Neutrophil (primary cell): Measurements from ENCODE around the gene ING1.
"Not testable (repeated sequence)": the region's sequence is repeated elsewhere in the genome, so short reads cannot be mapped to it uniquely, and the experiment has no call there.

Source experiments
- H3K27ac ChIP-seq: fragments of 200-600 bp; sonication (generic); 2 replicates; pipeline ENCODE4 v1.5.1; 2016; ENCODE audit warnings: mild to moderate bottlenecking, moderate library complexity
- H3K27me3 ChIP-seq: fragments of 200-600 bp; sonication (generic); 2 replicates; pipeline ENCODE4 v1.6.0; 2016; ENCODE audit warnings: mild to moderate bottlenecking
- H3K36me3 ChIP-seq: fragments of 200-600 bp; sonication (generic); 2 replicates; pipeline ENCODE4 v1.5.1; 2017
- H3K4me1 ChIP-seq, 2 experiments: fragments of 200-600 bp in 1 of 2; sonication (generic) in 1 of 2; 1 replicate in 1 of 2; 2 replicates in 1 of 2; pipeline versions ENCODE4 v1.5.1 to v1.6.1; 2013 to 2016; ENCODE audit warnings: low read depth in 1 of 2, low read length in 1 of 2, mild to moderate bottlenecking in 1 of 2, moderate library complexity in 1 of 2; ENCODE audit not compliant: control insufficient read depth in 1 of 2, insufficient read depth in 1 of 2
- H3K4me3 ChIP-seq, 2 experiments: fragments of 200-600 bp in 1 of 2; sonication (generic) in 1 of 2; 1 replicate in 1 of 2; 2 replicates in 1 of 2; pipeline ENCODE4 v1.5.1; 2013 to 2016; ENCODE audit warnings: low read depth in 1 of 2, low read length in 1 of 2, mild to moderate bottlenecking in 1 of 2, moderate library complexity in 1 of 2
- H3K9me3 ChIP-seq: fragments of 200-600 bp; sonication (generic); 2 replicates; pipeline ENCODE4 v1.5.1; 2016
- TF ChIP-seq, protein P1 (sequence below): fragments of 200-600 bp; sonication (generic); IDR thresholded peaks from 2 replicates; pipeline ENCODE4 v1.5.1; 2016; ENCODE audit warnings: antibody characterized with exemption

ING1 gene

DNA sequence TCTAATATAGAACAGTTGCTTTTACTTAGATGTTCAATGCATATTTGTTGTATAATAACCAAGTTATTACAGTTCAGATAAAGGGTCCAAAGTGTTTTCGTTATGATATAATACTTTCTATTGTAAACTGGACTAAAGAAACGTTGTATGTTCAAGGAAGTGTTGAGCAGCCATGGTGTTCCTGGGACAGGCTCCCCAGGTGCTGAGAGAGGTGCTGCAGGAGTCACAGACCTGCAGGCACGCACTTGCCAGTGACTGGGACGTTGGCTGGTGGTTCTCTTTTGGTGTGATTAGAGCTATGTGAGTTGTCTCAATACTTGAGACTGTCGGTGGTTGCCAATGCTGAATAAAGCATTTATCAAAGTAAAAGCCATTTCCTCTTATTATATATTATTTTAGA is 9.5 kb downstream of the ING1 start:
- Histone ChIP-seq H3K27me3 (no peaks in the 10 kb centered on the region), H3K36me3 (peaks cover 35% of the 10 kb centered on the region), H3K4me3 (no peak overlapping the region), H3K9me3 (no peaks in the 10 kb centered on the region), H3K4me1 (no peaks in the 10 kb centered on the region), H3K27ac (no peak overlapping the region)
- TF ChIP-seq, protein P1, sequence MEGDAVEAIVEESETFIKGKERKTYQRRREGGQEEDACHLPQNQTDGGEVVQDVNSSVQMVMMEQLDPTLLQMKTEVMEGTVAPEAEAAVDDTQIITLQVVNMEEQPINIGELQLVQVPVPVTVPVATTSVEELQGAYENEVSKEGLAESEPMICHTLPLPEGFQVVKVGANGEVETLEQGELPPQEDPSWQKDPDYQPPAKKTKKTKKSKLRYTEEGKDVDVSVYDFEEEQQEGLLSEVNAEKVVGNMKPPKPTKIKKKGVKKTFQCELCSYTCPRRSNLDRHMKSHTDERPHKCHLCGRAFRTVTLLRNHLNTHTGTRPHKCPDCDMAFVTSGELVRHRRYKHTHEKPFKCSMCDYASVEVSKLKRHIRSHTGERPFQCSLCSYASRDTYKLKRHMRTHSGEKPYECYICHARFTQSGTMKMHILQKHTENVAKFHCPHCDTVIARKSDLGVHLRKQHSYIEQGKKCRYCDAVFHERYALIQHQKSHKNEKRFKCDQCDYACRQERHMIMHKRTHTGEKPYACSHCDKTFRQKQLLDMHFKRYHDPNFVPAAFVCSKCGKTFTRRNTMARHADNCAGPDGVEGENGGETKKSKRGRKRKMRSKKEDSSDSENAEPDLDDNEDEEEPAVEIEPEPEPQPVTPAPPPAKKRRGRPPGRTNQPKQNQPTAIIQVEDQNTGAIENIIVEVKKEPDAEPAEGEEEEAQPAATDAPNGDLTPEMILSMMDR, result no peak

DNA sequence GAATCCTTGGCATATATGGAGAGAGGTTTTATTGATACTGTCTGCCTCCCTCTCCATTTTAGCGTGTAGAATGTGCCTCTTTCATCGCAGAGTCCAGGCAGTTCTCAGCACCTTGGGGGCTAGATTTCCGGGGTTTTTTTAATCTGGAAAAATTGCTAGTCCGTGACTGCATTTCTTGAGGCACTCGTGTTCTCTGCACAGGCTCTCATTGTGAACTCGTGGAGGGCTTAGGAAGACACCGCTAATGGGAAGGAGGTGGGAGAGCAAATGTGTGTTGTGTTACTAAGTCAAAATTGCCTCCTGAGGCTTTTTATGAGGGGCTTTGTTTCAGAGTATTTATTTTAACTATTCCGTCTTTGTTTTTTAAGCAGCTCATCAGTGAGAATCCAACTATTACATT is 10.1 kb downstream of the ING1 start:
- no peaks in the 10 kb centered on the region for H3K9me3 ChIP-seq
- H3K36me3 ChIP-seq, result peaks cover 35% of the 10 kb centered on the region
- no peak overlapping the region for H3K4me3 ChIP-seq
- no peaks in the 10 kb centered on the region for H3K4me1 ChIP-seq
- TF ChIP-seq, protein P1, result no peak
- no peak overlapping the region for H3K27ac ChIP-seq
- no peaks in the 10 kb centered on the region for H3K27me3 ChIP-seq

DNA sequence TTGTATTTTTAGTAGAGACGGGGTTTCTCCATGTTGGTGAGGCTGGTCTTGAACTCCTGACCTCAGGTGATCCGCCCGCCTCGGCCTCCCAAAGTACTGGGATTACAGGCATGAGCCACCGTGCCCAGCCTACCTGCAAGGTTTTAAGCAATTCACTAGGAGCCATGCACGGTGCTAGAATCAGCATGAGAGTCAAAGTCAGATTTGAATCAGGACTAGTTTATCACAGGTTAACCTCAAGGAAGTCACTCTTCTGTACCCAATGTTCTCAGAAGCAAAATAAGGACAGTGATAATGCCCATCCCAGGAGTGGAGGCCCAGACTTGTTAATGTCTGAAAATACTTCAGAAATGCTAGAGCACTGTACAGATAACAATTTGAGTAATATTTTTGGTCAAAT is 12.7 kb downstream of the ING1 start:
- Histone ChIP-seq H3K36me3 (peaks cover 12% of the 10 kb centered on the region), H3K27ac (peak overlapping the region; percentile 10)
- H3K9me3 ChIP-seq, H3K27me3 ChIP-seq, H3K4me3 ChIP-seq, H3K4me1 ChIP-seq: not testable (repeated sequence)

DNA sequence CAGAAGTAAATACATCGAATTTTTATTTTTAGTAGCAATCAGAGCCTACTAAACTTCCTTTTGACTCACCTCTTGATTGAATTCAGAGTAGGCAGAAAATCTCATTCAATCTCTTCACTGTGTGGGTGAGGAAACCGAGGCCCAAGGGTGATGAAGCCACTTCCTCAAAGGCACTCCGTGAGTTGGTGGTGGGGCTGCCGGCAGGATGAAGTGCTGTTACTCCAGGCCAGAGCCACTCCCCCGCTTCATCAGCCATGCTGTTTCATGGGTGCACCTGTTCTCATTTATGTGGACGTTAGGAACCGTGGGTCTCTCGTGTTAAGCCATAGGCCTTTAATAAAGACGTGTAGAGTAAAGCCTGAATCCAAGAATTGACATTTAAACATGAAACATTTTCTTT is 13.2 kb downstream of the ING1 start:
- TF ChIP-seq, protein P1, result no peak
- Histone ChIP-seq H3K4me1 (no peaks in the 10 kb centered on the region), H3K27me3 (no peaks in the 10 kb centered on the region), H3K27ac (peak overlapping the region; percentile 10), H3K4me3 (no peak overlapping the region), H3K36me3 (peaks cover 6% of the 10 kb centered on the region), H3K9me3 (no peaks in the 10 kb centered on the region)

DNA sequence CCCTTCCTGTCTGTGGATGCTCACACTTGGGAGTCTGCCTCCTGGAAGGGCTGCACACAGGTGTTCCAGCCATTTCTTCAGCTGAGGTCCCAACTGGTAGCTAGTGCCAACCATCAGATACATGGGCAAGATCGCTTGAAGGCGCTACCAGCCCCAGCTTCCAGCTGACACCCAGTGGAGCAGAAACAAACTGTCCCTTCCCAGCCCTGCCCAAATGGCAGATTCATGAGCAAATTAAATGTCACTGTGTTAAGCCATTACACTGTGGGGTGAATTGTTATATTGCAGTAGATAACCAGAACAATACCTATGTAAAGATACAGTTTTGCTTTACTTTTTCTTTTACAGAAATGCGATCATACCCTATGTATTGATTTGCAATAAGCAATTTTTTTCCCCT is 17.6 kb downstream of the ING1 start:
- Histone ChIP-seq H3K36me3 (no peaks in the 10 kb centered on the region), H3K9me3 (no peaks in the 10 kb centered on the region), H3K27me3 (no peaks in the 10 kb centered on the region), H3K4me3 (no peak overlapping the region), H3K4me1 (no peaks in the 10 kb centered on the region), H3K27ac (no peak overlapping the region)
- TF ChIP-seq, protein P1, result no peak

DNA sequence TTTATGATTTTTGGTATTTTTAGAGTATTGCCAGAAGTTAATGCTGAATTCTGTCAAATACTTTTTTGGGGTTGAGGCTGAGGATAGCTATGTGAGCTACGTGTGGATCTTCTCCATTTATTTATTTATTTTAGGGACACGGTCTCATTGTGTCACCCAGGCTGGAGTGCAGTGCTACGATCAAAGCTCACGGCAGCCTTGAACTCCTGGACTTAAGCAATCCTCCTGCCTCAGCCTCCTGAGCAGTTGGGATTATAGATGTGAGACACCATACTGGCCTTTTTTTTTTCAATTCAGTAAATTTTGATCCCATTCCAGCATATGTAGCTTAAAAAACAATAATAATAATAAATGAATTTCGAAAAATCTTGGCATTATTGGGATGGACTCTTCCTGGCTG is 21.1 kb downstream of the ING1 start:
- Histone ChIP-seq H3K4me1 (no peaks in the 10 kb centered on the region), H3K9me3 (no peaks in the 10 kb centered on the region), H3K4me3 (no peak overlapping the region), H3K36me3 (no peaks in the 10 kb centered on the region), H3K27ac (no peak overlapping the region), H3K27me3 (no peaks in the 10 kb centered on the region)
- TF ChIP-seq, protein P1, result no peak
